NCI-H510A (cell line): ENCODE measurements around the gene CLIP1.
A peak's percentile ranks its signal among the peaks of the same experiment; 100 is the strongest.
"Not testable (repeated sequence)": the region's sequence is repeated elsewhere in the genome, so short reads cannot be mapped to it uniquely, and the experiment has no call there.

ENCODE experiments used
- DNase-seq: peaks from one replicate; lab custom pipeline; 2025; lab: John Stamatoyannopoulos, UW

Gene CLIP1

GRCh38 chr12:122310626-122311333, 111.7 kb downstream of the CLIP1 start:
- no peak for DNase-seq

- DNase-seq, result no peak
Observed at GRCh38 chr12:122309564-122310121, 112.8 kb downstream of the CLIP1 start.

DNA sequence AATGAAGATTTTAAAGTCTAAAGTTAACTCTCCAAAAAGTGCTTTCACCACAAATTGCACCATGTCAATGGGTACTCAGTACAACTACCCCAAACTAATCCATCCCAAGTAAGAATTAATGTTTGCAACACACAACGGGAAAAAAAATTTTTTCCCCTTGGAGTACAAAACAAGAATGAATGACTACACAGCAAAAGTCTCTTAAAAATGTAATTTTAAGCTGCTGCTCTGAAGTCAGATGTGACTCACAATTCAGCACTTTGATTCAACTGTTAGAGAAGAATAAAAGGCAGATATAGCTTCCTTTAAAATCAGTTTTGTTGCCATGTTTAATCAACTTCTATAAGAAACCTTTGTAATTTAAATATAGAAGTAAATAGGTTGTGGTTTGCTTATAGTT, 113.7 kb downstream of the CLIP1 start:
- no peak for DNase-seq

- DNase-seq, result no peak
Observed at GRCh38 chr12:122306407-122306806, 116.1 kb downstream of the CLIP1 start.

DNA sequence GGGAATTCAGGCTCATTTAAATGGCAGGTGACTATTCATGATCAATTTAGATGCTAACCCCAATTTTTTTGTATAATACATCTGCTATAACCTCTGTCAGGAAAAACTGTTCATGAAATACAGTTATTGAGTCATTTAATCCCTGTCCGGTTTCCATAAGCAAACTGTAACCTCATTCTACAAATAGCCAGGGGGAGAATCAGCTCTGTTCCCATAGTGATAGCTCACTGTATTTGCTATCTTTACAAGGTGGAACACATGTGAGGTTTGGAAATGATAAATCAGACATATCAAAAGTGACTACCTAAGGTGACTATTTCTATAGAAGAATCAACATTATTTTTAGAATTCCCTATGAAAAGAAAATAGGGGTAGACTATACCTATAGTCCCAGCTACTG, 117.5 kb downstream of the CLIP1 start:
- no peak for DNase-seq

- DNase-seq, result no peak
Observed at GRCh38 chr12:122303068-122303467, 119.4 kb downstream of the CLIP1 start.

DNA sequence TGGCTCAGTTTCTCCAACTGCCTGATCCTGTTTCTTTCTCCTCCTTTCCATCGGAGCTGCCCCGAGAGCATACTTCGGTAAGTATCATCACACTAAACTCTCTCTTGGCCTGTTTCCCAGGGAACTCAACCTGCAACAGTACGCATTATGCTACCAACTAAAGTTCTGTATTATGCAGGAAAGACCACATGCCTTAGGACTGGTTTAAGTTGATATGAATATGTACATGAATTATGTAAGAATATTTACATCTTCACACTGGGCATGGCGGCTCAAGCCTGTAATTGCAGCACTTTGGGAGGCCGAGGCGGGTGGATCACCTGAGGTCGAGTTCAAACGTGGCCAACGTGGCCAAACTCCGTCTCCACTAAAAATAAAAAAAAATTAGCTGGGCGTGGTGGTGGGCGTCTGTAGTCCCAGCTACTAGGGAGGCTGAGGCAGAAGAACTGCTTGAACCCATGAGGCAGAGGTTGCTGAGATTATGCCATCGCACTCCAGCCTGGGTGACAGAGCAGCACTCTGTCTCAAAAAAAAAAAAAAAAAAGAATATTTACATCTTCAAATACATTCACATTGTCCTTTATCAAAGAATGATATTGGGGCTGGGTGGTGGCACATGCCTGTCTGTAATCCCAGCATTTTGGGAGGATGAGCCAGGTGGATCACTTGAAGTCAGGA, 124.3 kb downstream of the CLIP1 start:
- no peak for DNase-seq

DNA sequence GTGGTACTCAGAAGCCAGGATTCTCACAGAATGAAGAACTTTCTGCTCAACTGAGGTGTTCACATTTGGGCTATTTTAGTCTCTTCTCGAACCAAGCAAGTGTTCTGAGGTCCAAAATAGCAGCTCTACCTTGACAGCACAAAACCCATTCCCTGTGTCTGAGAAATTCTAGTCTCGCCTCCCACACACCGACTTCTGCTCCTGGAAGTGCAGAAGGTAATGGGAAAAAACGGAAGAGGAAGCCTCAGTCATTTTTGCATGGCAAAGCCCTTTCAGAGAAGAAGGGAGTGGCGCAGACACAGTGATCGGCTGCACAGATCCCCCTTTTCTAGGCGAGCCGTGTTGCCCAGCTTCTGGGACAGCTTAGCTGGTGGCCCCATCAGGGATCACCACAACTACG, 125.0 kb downstream of the CLIP1 start:
- DNase-seq, result no peak

DNA sequence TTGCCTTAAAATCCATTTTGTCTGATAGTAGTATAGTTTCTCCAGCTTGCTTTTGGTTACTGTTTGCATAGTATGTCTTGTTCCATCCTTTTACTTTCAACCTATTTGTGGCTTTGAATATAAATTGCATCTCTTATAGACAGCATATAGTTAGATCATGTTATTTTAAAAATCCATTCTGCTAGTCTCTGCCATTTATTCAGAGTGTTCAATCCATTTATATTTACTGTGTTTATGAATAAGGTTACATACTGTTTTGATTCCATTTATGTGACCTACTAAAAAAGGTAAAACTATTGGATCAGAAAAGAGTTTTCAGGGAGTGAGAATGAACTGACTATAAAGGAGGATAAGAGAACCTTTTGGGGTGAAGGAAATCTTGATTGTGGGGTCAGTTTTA, 126.6 kb downstream of the CLIP1 start:
- no peak for DNase-seq

- no peak for DNase-seq
Observed at GRCh38 chr12:122293081-122293480, 129.4 kb downstream of the CLIP1 start.

- no peak for DNase-seq
Observed at GRCh38 chr12:122291431-122291830, 131.0 kb downstream of the CLIP1 start.

DNA sequence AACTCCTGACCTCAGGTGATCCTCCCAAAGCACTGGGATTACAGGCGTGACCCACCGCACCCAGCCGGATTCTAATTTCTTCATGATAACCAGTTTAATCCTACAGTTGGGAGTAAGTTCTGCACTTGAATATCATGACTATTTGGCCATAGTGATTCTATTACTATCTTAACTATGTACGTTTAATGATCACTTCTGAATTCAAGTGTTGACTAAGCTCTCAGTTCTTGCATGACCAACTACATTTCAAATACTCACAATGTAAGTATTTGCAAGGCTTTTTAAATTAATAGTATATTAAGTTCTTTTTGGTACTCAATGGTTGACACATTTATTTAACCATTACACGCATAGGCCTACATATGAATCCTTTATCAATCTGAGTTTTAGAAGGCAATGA, 138.8 kb downstream of the CLIP1 start:
- DNase-seq, result no peak

GRCh38 chr12:122282061-122282460, 140.4 kb downstream of the CLIP1 start:
- no peak for DNase-seq

DNA sequence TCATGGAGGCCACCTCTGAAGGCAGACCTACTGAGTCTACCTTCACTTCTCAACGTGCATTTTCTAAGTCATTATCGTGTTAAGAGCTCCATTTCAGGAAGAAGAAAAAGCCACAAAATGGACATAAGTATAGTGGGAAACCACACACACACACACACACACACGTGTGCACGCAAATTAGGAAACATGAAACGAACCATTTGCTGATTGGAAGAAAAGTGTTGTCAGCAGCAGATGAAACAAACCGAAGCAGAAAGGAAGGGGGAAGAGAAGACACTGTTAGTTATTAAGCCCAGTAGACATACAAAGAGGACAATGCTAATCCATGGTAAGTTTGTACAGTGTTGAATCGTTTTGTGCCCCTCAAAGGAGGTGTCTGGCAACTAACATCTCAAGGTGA, 146.2 kb downstream of the CLIP1 start:
- DNase-seq, result no peak

GRCh38 chr12:122275459-122275858, 147.0 kb downstream of the CLIP1 start:
- DNase-seq, result no peak

- DNase-seq, result peak; percentile 98
Observed at GRCh38 chr12:122266230-122266901, 156.1 kb downstream of the CLIP1 start, which contains the start of gene VPS33A. Gene VPS33A (minus strand): TSS chr12:122266494. CDS start chr12:122266408, 86 bp downstream.

DNA sequence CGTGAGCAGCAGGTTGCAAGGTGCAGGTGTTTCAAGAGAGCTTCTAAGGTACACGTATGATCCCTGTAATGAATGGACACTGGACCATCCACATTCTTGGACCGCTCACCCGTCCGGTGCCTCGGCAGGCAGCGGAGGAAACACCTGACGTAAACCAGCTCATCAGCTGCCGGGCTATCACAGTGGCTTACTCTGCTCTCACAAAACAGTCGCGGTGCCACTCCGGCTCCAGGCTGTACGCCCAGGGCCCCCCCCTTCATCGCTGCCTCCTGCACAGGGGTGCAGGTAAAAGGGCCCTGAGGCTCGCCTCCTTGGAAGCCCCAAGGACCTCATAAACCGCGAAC, 156.6 kb downstream of the CLIP1 start:
- no peak for DNase-seq

DNA sequence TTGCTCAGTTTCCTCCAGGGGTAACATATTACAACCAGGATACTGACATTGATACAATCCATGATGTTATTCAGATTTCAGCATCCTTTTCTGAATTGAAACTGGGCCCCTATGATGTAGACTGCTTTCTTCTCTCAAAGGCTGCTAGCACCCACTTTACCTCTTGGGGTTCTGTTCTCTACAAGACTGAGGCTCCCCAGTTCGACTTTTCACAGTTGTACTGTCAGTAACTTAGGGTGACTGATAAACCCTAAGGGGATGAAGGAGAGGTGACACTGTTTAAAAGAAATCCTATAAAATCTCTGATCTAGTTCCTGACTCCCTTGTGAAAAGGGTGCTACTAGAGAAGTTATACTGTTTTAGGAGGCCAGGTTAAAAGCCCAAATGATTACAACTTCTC, 157.0 kb downstream of the CLIP1 start:
- DNase-seq, result no peak

DNA sequence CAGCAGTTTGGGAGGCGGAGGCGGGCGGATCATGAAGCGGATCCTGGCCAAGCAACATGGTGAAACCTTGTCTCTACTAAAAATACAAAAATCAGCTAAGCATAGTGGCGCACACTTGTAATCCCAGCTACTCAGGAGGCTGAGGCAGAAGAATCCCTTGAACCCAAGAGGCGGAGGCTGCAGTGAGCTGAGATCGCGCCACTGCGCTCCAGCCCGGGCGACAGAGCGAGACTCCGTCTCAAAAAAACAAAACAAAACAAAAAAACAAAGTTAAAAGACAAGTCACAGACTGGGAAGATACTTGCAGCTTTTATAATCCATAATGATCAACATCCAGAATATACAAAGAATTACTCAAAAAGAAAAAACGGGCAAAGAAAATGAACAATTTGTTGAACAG, 161.7 kb downstream of the CLIP1 start:
- not testable (repeated sequence) for DNase-seq

DNA sequence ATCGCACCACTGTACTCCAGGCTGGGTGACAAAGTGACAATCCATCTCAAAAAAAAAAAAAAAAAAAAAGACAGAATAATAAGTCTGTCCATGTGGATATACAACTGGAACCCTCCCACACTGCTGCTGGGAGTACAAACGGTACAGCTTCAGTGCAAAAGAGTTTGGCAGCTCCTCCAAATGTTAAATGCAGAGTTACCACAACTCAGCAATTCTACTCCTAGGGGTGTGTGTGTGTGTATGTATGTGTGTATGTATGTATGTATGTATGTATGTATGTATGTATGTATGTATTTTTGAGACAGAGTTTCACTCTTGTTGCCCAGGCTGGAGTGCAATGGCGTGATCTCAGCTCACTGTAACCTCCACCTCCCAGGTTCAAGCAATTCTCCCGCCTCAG, 163.5 kb downstream of the CLIP1 start:
- DNase-seq, result not testable (repeated sequence)

DNA sequence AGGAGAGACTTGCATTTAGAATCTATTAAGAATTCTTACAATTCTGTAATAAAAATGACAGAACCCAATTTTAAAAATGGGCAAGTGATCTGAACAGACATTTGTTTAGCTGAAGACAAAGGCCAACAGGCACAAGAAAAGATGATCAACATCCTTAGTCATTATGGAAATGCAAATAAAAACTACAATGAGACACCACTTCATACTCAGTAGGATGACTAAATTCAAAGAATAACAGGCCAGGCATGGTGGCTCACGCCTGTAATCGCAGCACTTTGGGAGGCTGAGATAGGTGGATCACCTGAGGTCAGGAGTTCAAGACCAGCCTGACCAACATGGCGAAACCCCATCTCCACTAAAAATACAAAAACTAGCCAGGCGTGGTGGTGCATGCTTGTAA, 164.0 kb downstream of the CLIP1 start:
- not testable (repeated sequence) for DNase-seq

- no peak for DNase-seq
Observed at GRCh38 chr12:122250536-122250935, 171.9 kb downstream of the CLIP1 start.

GRCh38 chr12:122250047-122250446, 172.4 kb downstream of the CLIP1 start:
- no peak for DNase-seq
